Measurements from ENCODE around the gene MROH2A.

The MROH2A gene

DNA sequence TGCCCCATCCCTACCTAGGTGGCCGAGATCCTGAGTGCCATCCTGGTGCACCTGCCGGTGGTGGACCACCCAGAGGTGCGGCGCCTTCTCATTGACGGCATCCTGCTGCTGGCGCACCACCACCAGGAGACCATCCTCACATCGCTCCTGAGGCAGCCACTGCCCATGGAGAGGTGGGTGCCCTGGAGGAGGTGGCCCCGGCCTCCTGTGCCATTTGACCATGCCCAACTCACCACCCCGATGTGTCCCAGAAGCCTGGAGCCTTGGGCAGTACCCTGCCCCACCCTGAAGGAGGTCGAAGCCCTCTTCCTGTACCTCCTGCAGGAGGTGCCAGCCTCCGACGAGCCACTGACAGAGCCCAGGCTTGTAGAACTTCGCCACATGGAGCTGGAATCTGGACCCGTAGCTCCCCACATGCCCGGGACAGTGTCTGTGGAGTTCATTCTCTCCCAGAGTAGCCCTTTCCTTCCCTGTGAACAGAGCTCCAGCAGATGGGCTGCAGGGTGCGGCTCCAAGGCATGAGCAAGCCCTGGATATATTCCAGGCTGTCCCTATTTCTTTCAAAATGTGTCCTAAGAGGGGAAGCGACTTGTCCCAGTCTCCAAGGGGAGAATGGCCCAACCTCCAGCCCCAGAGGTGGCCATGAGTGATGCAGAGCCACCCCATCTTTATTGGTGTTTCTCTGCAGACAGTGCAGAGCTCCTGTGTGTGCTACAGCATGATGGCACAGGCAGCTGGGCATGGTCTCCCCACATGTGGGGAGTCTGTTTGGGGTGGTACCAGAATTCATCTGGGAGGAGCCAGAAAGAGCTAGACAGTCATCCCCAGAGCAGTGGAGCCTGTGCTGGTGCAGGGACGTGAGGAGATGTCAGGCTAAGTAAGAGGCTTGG is 42.0 kb downstream of the MROH2A start:
- no peak for DNase-seq

DNA sequence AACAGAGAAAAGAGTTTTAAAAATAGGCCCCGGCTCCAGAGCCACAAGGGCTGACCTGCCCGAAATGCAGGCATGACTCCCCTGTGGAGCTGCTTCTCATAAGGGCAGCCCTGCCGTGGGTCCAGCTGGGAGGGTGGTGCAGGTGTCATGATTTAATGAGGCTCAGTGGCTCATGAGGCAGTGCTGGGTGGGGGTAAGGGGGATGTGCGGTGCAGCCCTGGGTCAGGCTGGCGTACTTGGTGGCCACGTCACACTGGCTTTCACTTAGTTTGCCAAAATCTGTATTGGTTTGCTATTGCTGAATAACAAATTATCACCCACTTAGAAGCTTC is 42.6 kb downstream of the MROH2A start:
- DNase-seq: no peak

DNA sequence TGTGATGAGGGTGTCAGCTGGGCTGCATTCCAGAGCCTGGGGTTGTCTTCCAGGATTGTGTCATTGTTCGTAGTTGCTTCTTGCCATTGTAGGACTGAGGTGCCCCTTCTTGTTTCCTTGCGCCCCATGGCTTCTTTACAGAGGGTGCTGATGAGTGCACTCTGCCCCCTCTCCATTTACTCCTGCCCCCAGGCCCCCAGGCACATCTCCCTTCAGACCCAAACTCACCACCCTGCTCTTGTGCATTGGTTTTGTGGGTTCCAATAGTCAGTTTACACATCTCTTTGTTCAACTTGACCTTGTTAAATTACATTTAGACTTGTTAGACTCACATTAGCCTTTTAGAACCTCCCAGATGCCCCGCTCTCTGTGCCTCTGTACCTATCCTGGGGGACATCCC is 43.1 kb downstream of the MROH2A start:
- no peak for DNase-seq

DNA sequence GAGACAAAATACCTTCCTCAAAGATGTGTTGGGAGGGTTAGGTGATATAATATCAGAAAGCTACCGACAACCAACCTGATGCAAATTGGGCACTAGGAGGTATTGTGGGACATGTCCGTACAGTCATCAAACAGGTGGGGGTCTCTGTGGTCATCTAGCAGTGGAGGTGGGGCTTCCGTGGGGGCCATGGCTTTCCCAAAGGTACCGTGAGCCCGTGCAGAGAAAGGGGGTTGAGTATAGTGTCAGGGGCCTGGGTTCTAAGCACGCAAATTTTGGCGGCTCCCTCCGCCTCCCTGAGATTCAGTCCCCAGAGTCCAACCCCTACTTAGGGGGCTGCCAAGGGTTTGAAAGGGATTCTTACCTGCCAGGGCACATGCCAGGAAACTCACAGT is 43.6 kb downstream of the MROH2A start:
- no peak for DNase-seq

DNA sequence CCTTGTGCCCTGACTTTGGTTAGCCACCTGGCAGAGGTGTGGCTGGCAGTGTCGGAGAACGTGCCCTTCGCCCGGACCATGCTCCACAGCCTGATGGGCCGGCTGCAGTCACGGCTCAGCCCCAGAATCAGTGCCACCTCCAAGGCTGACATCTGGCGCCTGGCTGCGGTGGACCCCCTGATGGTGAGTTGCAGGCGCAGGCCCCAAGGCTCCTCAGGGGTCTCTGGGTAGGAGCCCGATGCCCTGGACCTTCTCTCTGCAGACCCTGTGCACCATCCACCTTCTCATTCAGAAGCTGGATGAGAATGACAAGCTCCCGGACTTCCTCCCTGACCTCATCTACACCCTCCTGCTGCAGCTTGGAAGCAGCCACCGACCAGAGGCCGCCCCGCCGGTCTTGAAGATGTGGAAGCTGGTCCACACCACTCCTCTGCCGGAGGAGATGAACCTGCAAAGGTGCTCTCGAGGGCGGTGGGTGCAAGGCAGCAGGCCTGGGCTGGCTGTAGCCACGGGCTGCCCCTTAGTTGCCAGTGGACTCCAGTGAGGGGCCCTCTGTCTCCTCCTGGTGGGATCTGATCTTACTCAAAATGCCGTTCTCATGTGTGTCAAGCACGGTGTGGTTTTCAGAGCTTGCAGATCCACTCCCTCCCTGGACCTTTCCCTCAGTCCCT is 44.1 kb downstream of the MROH2A start:
- DNase-seq: no peak

DNA sequence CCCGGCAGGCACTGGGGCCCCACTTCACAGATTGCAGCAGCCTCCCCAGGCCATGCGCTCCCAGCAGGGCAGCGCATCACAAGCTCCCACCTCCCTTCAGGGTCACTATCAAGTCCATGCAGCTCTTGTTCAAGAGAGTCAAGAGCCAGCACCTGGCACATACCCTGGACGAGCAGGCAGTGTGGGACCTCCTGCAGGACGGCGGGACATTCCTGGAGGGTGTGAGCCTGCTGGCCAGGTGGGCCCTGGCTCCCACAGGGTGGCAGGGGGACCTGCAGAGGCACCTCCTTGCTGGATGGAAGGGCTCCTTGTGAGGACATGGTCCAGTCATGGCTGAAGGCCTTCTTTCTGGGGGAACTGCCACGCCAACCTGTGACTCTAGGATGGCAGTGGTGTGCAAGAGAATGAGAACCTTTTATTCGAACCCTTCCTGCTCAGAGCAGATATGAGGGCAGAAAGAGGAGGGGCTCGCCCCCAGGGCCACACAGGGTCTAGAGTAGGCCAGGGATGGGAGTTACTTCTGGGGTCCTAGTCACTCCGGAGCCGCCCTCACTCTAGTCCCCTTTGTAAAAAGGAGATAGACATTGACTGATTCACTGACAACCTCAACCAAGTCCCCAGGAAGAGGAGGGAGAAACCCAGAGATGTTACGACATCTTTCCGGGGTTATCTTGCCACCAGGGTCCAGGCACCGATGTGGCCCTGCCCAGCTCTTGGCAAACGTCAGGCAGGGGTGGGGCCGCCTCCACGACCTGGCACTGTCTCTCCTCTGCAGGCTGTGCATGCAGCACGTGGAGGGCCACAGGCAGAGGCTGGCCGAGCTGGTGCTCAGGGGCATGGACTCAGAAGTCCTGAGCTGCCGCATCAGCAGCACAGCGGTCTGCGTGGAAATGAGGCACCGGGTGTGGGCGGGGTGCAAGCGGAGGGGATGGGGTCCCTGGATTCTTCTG is 44.9 kb downstream of the MROH2A start:
- no peak for DNase-seq

DNA sequence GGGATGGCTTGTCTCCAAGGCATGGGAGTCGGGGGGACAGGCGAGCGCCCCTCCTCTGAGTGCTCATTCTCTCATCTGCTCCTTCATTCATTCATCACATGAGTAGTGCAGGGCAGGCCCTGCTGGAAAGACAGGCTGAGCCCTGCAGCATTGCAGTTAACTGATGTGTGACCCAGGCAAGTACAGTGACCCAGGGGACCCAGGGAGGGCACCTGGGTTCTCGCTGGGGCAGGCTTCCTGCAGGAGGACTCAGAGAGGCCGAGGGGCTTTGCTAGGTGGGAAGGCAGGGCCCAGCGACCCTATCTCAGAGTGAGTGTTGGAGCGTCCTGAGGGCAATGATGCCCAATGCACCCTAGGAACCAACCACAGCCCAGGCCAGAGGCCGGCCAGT is 45.6 kb downstream of the MROH2A start:
- DNase-seq: no peak

DNA sequence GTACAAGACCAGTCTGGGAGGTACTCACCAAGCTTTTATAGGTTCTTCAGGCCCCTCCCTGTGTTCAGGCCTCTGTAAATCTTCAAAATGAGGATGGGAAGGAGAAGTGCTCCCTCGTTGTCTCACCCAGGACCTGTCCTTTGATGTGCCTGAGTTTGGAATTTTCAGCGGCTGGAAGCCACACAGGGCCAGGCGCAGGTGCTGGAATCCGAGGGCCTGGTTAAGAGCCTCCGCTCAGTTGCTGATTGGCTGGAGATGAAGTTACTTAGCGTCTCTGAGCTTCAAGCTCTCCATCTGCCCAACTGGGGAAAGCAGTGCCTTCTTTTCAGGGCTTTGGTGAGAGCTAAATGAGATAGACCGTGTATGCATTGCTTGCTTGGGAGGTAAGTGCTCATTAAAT is 46.2 kb downstream of the MROH2A start:
- DNase-seq: no peak

DNA sequence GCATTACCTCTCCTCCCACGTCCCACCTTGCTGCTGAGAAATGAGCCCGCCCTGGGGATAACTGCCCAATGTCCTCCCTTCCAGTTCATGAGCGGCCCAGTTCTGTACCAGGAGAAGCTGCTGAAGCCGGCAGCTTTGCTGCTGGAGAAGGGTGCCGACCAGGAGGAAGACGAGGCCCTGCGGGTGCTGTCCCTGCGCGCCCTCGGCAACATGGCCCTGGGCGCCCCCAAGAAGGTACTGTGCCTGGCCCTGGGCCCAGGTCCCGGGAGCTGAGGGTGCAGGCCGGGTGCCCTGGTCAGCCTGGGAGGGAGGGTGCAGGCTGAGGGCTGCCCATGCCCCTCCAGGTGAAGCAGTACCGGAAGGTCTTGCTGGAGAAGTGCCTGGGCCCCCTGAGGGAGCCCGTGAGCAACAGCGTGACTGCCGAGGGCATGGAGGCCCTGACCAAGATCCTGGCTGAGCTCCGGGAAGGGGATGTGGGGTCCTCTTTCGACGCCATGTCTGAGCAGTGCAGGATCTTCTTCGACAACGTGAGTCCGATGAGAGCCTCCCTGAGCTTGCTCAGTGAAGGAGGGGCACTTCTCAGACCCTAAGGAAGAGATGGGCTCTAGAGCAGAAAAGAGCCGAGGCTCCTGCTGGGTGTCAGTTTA is 50.5 kb downstream of the MROH2A start:
- DNase-seq: no peak

DNA sequence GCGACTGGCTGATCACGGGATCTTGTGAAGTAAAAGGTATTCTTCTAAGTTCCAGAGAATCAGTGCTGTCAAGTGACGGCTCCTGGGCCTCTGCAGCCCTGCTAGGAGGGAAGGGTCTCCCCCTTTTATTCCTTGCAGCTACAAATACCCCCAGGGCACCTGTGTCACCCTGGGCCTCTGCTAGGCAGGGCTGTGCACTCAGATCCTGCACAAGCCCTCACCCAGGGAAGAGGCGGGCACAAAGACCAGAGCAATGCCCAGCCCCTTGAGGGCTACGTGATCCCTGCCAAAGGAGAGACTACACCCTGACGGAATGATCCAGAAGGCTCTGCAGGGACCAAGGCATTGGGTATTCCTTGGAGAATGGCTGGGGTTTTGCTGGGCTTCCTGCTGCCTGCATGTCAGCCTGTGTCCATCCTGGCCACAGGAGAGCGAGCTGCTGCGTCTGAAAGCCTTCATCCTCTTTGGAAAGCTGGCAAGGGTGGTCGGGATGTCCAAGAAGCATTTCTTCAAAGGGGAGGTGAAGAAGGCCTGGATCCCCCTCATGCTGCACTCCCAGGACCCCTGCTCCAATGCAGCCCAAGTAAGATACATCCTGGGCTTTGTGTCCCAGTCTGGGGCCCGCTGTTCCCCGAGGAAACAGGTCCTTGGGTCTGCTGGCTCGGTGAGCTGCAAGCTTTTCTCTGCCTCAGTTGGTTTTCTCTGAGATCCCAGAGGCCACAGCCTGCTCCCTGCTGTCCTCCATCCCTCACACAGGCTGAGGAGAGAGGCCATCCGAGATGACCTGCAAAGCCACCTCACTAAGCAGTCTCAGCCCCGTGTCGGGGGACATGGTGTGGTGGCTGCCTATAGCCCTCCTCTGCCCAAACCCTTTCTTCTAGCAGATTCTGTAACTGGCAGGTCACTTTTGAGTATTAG is 51.3 kb downstream of the MROH2A start:
- no peak for DNase-seq

DNA sequence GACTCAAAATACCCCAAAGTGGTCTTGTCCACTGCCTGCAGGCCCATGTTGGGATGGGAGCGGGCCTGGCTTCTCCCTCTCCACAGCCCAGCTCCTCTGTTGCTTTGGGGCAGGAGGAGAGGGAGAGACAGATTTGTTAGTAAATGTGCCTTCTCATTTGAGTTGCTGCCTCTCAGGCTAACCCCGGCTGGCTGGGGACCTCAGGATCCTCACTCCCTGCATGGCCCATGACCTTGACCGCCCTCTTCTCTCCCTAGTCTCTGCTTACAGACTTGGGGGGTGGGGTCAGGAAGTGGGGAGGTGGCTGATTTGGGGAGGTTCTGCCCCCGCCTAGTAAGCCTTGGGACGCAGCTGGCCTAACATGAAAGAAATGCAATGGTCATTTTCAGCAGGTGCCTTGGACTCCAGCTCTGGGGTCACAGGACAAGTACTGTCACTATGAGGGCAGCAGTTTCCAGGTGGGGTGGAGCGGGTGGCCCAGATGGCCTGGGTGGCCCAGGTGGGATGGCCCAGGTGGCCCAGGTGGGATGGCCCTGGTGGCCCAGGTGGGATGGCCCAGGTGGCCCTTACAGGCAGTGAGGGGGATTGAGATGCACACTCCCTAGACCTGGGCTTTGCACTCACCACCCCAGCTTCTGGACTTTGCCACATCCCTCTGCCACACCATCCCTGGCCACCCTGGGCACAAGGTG is 52.1 kb downstream of the MROH2A start:
- no peak for DNase-seq

DNA sequence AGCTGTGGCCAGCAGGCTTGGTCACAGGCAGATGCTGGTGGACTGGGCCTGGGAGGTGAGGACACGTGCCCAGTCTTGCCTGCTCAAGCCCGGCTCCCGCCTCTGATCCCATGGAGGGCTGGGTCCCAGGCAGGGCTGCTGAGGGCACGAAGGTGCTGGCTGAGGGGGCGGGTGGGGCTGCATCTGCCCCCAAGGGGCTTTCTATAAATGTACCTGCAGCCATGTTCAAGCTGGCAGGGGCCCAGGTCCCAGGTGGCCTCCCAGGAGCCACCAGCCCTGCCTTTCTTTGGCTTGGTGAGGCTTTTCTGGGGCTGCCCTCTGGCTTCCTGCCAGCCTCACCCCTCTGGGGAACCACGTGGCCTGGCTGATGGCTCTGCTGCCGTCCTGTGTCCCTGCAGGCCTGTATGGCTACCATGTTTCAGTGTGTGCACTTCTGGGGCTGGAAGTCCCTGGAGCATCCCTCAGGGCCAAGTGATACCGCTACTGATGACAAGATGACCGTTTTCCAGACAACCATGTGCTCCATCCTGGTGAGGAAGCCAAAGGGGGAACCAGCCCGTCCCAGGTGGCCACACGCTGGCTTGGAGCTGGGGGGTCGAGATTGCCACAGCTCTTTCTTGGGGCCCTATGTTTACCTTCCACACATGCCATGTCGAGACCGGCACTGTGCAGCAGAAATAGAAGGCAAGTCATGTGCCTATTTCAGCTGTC is 53.0 kb downstream of the MROH2A start:
- no peak for DNase-seq

DNA sequence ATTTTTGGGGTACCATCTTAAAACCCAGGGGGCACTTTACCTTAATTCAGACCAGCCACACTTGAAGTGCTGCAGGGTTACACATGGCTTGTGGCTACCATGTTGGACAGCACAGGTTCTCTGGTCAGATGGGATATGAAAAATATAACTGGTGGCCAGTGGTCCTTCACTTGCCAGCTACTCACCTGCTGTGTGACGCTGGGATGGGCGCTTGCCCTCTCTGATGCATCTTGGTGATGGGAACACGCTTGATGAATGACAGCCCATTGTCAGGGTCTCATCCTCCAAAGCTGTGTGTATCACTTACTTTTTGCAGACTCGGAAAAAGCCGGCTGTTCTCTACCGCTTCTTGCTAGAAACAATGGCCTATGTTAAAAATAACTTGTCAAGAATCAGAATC is 53.7 kb downstream of the MROH2A start:
- no peak for DNase-seq

DNA sequence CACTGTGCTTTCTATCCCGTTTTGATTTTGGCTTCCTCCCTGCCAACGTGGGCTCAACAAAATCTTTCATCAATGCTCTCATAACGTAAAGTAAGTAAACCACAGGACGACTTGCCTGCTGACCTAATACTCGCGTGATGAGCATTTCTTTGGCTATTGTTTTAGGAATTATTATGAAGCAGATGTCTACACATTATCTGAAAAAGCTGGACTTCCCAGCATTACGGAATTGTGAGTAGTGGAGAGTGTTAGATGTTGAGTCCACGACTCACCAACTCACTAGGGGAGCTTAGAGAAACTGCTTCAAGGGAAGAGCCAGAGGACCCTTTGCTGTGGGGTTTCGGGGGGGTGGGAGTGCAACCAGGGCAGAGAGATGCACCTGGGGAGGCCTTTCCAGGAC is 54.3 kb downstream of the MROH2A start:
- no peak for DNase-seq

DNA sequence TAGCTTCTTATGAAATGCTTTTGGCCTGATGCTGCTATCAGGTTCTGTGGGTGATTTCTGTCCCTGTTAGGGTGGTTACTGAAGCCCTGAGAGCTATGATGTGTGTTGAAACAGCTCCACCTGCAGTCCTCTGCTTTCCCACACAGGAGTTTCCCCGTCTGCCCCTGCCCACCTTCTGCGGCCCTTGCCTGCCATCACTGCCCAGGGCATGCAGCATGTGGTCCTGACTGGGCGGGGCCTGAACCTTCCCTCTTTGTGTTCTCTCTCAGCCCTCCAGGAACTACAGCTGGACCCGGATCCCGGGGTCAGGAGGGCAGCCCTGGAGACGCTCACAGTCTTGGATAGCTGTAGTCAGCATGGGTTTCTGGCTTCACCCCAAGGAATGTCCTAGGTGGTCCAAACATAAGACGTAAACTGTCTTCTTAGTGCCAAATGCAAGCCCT is 54.8 kb downstream of the MROH2A start:
- no peak for DNase-seq

DNA sequence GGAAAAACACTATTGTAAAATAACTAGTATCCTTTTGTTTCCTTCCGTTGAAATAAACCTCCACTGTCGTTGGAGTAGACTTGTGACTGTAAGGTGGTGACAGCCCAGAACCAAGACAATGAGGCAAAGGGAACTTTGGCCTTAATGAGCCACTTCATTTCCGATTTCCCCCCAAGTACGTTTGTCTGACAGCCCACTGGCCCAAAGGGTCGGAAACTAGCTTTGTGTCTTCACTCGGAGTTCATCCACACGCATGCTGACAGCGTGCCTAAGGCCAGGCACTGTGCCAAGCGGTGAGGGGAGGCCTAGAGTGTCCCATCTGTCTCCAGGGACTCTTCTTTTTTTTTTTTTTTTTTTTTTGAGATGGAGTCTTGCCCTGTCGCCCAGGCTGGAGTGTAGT is 55.2 kb downstream of the MROH2A start:
- DNase-seq: no peak

DNA sequence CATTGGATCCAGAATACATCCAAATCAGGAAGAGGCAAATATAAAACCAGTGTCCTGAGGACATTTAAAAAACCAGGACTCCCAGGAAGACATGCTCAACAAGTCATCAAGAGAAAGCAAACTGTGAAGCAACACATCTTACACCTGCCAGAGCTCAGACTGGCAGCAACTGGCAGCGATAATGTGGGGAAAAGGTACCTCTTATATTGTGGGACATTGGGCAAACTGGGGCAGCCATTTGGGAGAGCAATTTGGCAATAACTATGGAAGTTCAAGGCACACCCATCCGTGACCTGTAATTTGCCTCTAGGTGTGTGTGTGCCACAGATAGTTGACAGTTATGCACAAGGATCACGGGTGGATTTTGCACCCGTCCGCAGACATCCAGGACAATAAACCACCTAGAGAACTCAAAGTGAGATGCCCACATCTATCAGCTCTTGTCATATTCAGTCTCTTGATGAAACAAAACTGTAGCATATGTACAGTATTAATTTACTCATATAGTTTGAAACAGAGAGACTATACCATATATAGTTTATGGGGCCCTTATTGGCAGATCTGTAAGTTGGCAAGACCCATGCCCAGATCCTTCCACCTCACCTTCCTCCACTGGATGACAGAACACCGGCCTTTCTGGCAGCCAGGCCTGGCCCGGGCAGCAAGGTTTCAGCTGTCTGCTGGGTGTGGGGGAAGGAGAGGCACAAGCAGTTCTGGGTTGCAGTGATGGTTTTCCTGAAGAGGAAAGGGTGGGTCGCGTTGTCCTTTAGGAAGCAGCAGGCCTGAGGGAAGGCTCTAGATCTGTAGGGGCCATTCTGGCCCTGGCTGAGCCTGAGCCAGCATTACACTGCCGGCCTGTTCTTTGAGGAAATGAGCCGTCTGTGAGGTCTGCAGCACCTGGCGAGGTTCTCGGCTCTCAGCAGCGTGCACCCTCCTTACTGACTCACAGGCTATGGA is 57.4 kb downstream of the MROH2A start:
- no peak for DNase-seq

DNA sequence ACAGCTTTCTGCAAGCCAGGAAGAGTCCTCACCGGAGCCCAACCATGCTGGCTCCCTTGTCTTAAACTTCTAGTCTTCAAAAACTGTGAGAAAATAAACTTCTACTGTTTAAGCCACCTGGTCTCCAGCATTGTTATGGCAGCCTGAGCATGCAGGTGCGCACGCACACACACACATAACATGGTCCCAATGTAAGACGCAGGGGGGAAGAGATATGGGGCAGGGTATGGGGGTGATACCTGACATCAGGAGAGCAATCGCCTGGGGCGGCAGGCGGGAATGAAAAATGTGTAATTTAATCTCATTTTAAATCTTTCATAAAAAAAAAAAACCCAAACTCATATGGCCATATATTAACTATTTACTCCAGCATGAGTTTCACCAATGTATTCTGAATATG is 58.2 kb downstream of the MROH2A start:
- DNase-seq: no peak

DNA sequence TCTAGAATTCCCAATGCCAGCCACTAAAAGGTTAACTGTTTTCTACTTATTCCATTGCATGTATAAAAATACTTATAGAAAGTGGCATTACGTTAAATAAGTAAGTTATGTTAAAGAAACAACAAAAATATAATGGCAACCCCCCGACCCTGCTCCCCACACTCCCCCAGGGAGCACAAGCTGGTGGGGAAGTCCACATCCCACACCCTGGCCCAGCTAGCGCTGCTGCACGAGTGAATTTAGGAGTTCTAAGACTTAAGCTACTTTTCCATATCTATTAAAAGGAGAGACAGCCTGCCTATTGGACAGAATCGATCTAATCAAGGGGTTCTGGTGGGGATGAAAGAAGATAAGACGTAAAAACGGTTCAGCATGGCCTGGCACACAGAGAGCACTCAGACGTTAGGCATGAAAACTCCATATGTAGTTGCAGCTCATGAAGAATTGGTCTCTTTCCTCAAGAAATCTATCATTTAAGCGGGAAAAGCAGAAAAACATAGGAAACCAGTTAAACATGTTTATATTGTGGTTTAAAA is 59.6 kb downstream of the MROH2A start:
- DNase-seq: no peak

All from NCI-H187 (cell line).